HG03175 (cell line): ENCODE results near the gene UCN3.

Experiments used
- ATAC-seq: cut with Tn5 transposase; IDR thresholded peaks from one replicate; pipeline ENCODE4 v1.9.1; 2021; ENCODE audit warnings: mild to moderate bottlenecking, moderate library complexity; ENCODE audit not compliant: unreplicated experiment

The UCN3 gene, protein sequence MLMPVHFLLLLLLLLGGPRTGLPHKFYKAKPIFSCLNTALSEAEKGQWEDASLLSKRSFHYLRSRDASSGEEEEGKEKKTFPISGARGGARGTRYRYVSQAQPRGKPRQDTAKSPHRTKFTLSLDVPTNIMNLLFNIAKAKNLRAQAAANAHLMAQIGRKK

GRCh38 chr10:5364890-5365338 is at the start of gene UCN3:
TSS of gene UCN3 (plus strand) at chr10:5364966. CDS start at chr10:5373721, 8,755 bp downstream.
- no peak for ATAC-seq

DNA sequence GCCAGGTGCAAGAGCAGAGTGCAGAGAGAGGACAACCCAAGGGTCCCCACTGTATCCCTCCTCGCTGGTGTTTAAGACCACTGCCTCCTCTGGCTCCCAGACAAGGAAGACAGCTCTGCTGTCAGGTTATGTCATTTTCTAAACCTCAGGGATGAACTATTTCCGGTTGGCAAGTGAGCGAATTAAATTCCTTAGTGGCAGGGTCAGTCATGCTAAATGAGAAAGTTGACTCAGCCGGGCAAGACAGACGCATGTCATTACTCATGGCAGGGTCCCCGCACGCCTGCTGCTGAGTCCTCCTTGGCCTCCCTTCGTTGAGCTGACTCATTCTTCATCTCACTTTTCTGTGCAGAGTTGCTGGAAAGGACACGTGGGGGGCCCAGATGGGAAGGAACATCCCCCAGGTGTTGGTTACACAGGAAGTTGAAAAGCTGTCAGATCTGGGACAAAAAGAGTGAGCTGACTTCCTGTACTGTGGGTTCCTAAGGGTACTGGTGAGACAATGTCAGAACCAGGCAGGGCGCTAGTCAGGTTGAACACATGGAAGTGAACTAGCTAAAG is 47.1 kb upstream of the UCN3 start:
- ATAC-seq, result peak; percentile 66

DNA sequence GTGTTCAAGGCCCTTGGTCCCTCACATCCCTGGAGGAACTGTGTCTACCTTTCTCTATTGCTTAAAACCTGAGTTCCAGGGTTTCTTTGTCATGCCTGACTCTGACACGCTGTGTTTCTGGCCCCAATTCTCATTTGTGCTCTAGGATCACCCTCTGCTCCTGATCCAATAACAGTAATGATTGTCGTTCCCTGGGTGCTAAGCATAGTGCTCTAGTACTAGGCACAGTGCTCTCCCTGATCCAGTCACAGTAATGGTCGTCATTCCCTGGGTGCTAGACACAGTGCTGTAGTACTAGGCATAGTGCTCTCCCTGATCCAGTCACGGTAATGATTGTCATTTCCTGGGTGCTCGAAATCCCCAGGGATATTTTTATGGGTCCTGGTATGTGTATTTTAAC is 46.6 kb upstream of the UCN3 start:
- no peak for ATAC-seq

DNA sequence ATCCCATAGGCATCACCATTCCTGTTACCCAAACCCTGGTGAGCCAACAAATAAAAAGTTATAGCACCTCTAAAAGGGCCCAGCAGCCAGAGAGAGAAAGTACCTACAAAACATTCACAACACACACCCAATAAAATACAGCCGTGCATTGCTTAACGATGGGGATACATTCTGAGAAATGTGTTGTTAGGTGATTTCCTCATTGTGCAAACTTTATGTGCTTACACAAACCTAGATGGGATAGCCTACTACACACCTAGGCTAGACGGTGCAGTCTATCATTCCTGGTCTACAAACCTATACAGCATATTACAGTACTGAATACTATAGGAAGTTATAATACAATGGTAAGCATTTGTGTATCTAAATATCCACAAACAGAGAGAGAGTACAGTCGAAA is 44.9 kb upstream of the UCN3 start:
- no peak for ATAC-seq

- ATAC-seq, result no peak
These were observed 43.5 kb upstream of the UCN3 start for GRCh38 chr10:5321273-5321672.

DNA sequence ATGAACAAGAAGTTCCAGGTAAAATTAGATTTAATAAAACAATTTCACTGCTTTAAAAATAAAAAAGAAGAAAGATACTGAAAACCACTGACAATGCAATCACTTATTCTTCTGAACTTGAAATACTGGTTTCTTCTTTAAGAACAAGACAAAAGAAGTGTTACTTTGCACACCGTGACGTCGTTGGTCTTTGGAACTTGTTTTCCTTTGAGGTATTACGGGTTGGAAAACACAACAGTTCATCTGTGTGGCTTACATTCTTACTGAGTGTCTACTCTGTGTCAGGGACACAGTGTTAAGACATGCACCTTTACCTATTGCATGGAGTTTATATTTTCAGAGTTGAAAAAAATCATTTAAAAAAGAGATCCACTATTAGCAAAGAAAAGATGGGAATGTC is 41.3 kb upstream of the UCN3 start:
- ATAC-seq, result no peak

GRCh38 chr10:5325076-5325475 is 39.7 kb upstream of the UCN3 start:
- ATAC-seq, result no peak

GRCh38 chr10:5334196-5334880 is 30.4 kb upstream of the UCN3 start:
- no peak for ATAC-seq

GRCh38 chr10:5338010-5338409 is 26.8 kb upstream of the UCN3 start:
- ATAC-seq, result no peak

DNA sequence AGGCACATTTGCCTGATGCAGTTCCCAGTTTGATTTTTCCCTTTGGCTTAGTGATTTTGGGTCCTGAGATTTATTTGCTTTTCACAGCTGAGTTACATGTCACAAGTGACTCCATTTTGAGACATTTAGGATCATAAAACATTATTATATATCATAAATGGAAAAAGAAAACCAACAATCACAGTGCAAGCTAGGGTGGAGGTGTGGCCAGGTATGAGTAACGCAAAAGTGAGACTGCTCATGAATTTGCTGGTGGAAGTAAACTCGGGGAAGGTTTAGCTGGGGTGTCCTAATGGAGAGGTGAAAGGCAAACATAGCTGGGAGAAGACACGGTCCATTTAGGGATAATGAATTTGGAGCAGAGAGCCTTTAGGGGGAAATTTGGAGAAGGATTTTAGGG is 21.7 kb upstream of the UCN3 start:
- ATAC-seq, result no peak

DNA sequence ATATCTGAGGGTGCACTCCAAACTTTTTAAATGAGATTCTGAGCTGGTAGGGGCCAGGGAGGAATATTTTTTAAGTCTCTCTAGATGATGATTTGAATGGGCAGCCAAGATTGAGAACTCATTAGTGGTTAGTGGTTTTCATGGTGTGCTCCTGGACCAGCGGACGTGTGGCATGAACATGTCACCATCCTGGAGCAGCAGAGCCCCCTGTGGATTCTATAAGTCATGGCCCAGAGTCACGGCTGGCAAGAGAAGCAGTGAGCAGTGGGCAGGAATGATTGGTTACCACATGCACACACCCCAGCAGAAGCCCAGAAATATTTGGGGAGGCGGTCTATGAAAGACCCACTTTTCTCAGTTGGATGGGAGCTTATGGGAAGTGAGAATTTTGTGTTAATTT is 21.2 kb upstream of the UCN3 start:
- no peak for ATAC-seq

DNA sequence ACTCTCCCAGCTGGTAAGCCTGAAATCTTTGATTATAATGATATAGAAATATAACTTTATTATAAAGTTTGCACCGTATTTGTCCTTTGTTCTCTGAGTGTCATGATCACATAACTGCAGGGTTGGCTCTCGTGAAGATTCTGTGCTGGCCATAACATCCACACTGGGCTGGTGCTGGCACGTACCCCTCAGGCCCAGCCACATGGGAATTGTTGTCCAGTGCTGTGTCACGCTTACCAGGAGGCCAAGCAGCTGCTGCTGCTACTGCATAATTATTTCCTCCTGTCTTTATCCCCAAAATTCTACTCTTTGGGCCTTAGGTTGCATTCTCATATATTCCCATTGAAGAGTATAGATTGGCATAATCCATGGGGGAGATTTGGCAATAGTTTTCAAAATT is 20.8 kb upstream of the UCN3 start:
- ATAC-seq, result no peak

DNA sequence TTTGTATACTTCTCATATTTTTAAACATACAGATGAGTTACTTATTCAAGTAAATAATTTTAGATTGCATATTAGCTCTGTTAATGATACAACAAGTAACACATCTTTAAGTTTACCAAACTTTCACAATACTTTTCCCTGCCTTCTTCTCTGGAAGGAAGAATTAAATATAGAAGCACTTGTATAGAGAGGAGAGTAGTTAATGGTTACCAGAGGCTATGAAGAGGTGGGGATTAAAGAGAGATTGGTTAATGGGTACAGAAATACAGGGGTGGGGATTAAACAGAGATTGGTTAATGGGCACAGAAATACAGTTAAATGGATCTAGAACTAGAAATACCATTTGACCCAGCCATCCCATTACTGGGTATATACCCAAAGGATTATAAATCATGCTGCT is 20.0 kb upstream of the UCN3 start:
- ATAC-seq, result no peak

GRCh38 chr10:5346881-5347280 is 17.9 kb upstream of the UCN3 start:
- ATAC-seq, result no peak

GRCh38 chr10:5349362-5349761 is 15.4 kb upstream of the UCN3 start:
- ATAC-seq, result no peak

- ATAC-seq, result peak; percentile 75
These were observed 10.7 kb upstream of the UCN3 start for GRCh38 chr10:5354068-5354467.

GRCh38 chr10:5355594-5356301 is 9.0 kb upstream of the UCN3 start:
- ATAC-seq, result no peak

DNA sequence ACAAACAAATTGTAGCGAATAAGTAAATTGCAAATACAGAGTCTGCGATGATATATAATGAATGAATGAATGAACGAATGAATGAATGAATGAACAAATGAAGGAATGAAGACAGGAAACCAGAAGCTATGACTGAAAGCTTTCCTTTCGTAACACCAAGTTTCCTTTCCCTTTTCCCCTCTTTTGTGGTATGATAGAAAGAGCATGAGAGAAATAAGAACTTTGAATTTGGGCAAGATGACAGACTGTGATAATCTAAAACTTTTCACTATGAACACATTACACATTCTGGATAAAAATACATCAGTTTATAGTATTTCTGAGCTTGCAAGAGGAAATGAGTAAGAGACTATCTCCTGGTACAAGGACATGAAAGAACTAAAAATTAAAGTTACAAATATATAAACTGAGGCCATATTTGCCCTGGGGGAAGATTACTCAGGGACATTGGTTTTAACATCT is 8.4 kb upstream of the UCN3 start:
- ATAC-seq, result no peak

DNA sequence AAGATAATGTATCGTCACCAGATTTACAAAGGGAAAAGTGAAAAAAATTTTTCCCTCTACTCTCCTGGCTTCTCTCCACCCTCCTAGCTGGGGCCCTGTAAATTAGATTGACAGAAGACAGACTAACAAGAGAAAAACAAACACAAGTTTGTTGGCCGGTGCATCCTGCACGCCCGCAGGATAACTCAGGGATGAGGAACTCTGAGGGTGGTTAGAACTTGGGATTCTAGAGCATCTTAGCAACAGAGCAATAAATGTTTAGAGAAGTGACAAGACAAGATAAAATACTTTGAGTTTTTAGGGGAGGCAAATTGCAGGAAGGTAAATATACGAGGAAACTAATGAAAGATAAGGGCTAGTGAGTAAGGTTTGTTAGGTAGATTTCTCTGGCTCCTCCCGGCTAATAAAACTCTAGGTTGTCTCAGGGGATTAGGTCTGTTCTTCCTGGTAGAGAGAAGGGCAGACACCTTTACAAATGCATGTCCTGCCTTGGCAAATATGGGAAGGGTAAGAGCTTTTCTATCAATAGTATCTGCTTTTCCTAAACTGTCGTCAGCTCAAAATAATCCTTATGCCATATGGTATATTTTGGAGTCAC is 4.3 kb upstream of the UCN3 start:
- no peak for ATAC-seq

GRCh38 chr10:5361966-5362365 is 2.8 kb upstream of the UCN3 start:
- ATAC-seq, result no peak

DNA sequence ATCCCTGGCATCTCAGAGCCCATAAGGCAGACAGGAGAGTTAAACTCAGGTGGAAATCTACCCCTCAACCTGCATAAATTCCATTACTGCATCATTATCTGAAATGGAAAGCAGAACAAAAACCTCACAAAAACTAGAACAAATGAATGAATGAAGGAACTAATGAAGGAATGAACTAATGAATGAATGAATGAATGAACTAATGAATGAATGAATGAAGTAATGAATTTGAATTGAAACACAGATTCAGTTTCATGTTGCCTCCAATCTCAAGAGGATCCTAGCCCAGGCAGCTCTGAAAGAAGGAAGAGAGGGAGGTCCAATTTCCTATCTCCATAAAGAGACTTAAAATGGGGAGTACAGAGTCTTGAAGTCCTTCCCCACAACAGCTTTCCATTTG is 1.9 kb upstream of the UCN3 start:
- no peak for ATAC-seq
